ENCODE results near the gene PSMC3IP.

DNA sequence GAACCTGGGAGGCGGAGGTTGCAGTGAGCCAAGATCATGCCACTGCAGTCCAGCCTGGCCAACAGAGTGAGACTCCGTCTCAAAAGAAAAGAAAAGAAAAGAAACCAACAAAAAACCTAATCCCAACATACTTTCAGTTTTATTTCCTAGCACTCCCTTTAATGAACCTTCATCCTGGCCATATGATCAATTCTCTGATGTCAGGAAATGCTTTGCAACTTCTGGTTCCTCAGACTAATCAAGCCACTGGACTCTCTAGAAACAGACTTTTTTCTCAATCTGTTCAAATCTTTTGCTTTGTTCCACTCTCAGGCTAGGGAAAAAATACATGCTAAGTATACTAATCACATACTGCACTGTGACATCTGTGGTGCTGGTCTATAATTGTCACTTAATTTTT, 13.4 kb upstream of the PSMC3IP start:
- TF ChIP-seq KAT7 (CRISPR knock-in tag; IDR thresholded peaks at IDR 0.05; ENCODE audit: borderline replicate concordance): no peak
- no peak for TF ChIP-seq CTCF (IDR thresholded peaks at IDR 0.05)
- TF ChIP-seq CREB1 (CRISPR knock-in tag; IDR thresholded peaks at IDR 0.05): no peak
- TF ChIP-seq, protein P1, sequence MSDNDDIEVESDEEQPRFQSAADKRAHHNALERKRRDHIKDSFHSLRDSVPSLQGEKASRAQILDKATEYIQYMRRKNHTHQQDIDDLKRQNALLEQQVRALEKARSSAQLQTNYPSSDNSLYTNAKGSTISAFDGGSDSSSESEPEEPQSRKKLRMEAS (CRISPR knock-in tag; IDR thresholded peaks at IDR 0.05): no peak

Measured in WTC11 (cell line).